Measurements from ENCODE around the gene C1orf56.
A peak's percentile ranks its signal among the peaks of the same experiment; 100 is the strongest.

C1orf56 gene

GRCh38 chr1:151062741-151063371, 15.3 kb downstream of the C1orf56 start:
- ChIA-PET CTCF (interaction anchor here (1.1 kb wide), 1 partner anchor 38 kb away, joined by 3 read pairs; no protein-coding TSS in a partner anchor), POLR2A (ENCODE audit: low non-redundant PET) (no interaction called here)
- peak overlapping the region; percentile 34; the same call in 1 of the 2 replicates for H3K27ac ChIP-seq
- DNase-seq (ENCODE audit: low spot score): peak; percentile 60
- no peak for TF ChIP-seq CTCF (conservative IDR thresholded peaks at IDR 0.05; ENCODE audit: low read depth)

- ChIA-PET POLR2A (ENCODE audit: low non-redundant PET) (no interaction called here), CTCF (interaction anchor here (0.9 kb wide), 1 partner anchor 165 kb away, joined by 3 read pairs; no protein-coding TSS in a partner anchor)
- H3K27ac ChIP-seq: no peak overlapping the region
- no peak for DNase-seq (ENCODE audit: low spot score)
- TF ChIP-seq CTCF (conservative IDR thresholded peaks at IDR 0.05; ENCODE audit: low read depth): no peak
These were observed 17.6 kb downstream of the C1orf56 start for GRCh38 chr1:151065089-151065645.

GRCh38 chr1:151067185-151067584, 19.6 kb downstream of the C1orf56 start:
- ChIA-PET CTCF (no interaction called here), POLR2A (ENCODE audit: low non-redundant PET) (no interaction called here)
- DNase-seq (ENCODE audit: low spot score): no peak
- no peak for TF ChIP-seq CTCF (conservative IDR thresholded peaks at IDR 0.05; ENCODE audit: low read depth)
- no peak overlapping the region for H3K27ac ChIP-seq

- DNase-seq (ENCODE audit: low spot score): no peak
- ChIA-PET POLR2A (ENCODE audit: low non-redundant PET) (no interaction called here), CTCF (interaction anchor here (0.6 kb wide), 1 partner anchor 44 kb away, joined by 3 read pairs; no protein-coding TSS in a partner anchor)
- TF ChIP-seq CTCF (conservative IDR thresholded peaks at IDR 0.05; ENCODE audit: low read depth): no peak
- peak overlapping the region; percentile 99 for H3K27ac ChIP-seq
These were observed 21.5 kb downstream of the C1orf56 start for GRCh38 chr1:151069103-151069486.

GRCh38 chr1:151070474-151071276, 23.1 kb downstream of the C1orf56 start, which contains the start of gene GABPB2:
Gene GABPB2 (plus strand): TSS chr1:151070761. CDS start chr1:151088190, 17,429 bp downstream.
- TF ChIP-seq CTCF (conservative IDR thresholded peaks at IDR 0.05; ENCODE audit: low read depth): peak; percentile 93
- CTCF ChIA-PET: interaction anchor here (0.6 to 1.8 kb wide), 6 partner anchors 11 to 1114 kb away, joined by 3 to 11 read pairs (median 8); partner anchors contain the start of genes C1orf56 and MLLT11
- peak within 1 kb of the TSS; percentile 99 for H3K27ac ChIP-seq
- POLR2A ChIA-PET (ENCODE audit: low non-redundant PET): interaction anchor here (0.5 to 0.6 kb wide), 2 partner anchors 27 to 71 kb away, joined by 3 read pairs; no protein-coding TSS in a partner anchor
- DNase-seq (ENCODE audit: low spot score): peak; percentile 89

GRCh38 chr1:151072224-151072623, 24.7 kb downstream of the C1orf56 start:
- TF ChIP-seq CTCF (conservative IDR thresholded peaks at IDR 0.05; ENCODE audit: low read depth): no peak
- DNase-seq (ENCODE audit: low spot score): no peak
- ChIA-PET POLR2A (ENCODE audit: low non-redundant PET) (no interaction called here), CTCF (interaction anchor here (1.7 to 1.8 kb wide), 2 partner anchors 18 to 25 kb away, joined by 9 to 11 read pairs; partner anchors contain the start of gene C1orf56)
- peak overlapping the region; percentile 57 for H3K27ac ChIP-seq

All from RWPE1 (cell line).